ENCODE results near the gene SEMA3F. TPM values are rescaled to one million over a fixed set of nuclear protein-coding genes. Genes with fewer than 3 reads are reported as not detected.
A peak's percentile ranks its signal among the peaks of the same experiment; 100 is the strongest.

Gene SEMA3F
- polyA plus RNA-seq, 4 donors, result 3.0 to 35.7 (median 4.3) TPM

DNA sequence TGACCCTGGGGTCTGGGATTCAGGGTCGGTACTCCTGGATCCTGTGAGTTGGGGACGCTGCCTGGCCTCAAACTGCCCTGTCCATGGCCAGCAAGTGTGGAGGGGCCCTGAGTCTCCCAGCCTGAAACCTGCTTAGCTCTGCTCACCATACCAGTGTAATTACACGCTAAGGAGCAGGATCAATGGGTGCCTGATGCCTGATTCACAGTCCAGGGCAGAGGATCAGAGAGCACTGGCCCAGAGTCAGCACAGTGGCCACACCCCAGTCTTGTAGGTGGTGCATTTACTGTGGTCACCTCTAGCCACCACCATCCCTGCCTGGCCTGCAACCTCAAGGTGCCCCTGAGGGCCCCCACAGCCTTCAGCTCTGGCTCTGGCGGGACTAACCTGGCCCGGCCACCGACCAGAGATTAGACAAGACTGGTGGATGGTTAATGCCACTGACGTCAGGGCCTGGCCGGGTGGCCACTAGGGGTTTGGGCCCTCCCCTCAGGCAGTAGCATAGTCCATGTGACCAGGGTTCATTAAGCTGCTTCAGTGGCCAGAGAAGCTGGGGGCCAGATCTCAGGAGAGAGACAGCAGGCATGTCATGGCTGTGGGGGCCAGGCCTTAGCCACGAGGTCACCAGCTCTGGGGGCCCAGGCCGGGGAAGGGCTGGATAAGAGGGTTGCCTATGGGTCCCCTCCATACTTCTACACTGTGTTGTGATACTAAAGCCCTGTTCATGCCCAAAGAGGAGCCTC lies 46.6 kb downstream of the SEMA3F start:
- Histone ChIP-seq H3K27me3 (ENCODE audit: control insufficient read depth in 3 of 3, insufficient read depth in 3 of 3, low read length in 3 of 3) (peaks cover 0 to 42% (median 19%) of the 10 kb centered on the region in 3 donors), H3K4me3 (ENCODE audit: low read depth in 1 of 3, low read length in 3 of 3) (no peak overlapping the region), H3K4me1 (ENCODE audit: control insufficient read depth in 3 of 3, insufficient read depth in 2 of 3, low read depth in 1 of 3, low read length in 2 of 3) (peaks cover 0 to 38% (median 3%) of the 10 kb centered on the region in 3 donors), H3K9me3 (ENCODE audit: control insufficient read depth in 2 of 2, insufficient read depth in 1 of 2, low read depth in 1 of 2, low read length in 1 of 2) (no peaks in the 10 kb centered on the region), H3K36me3 (ENCODE audit: control insufficient read depth in 3 of 3, insufficient read depth in 2 of 3, low read depth in 1 of 3, low read length in 3 of 3) (no peaks in the 10 kb centered on the region), H3K27ac (ENCODE audit: low read depth in 1 of 3, low read length in 2 of 3) (peak overlapping the region in 1 of 3 donors; percentile 56)
- FAIRE-seq (no peak), DNase-seq (peak; percentile 62 to 78)
- whole genome bisulfite sequencing, 3 donors, result 47 to 76% (median 55%) methylated on average over 10 of the region's 10 CpGs

GRCh38 chr3:50202353-50203112 lies 47.4 kb downstream of the SEMA3F start:
- Histone ChIP-seq H3K9me3 (ENCODE audit: control insufficient read depth in 2 of 2, insufficient read depth in 1 of 2, low read depth in 1 of 2, low read length in 1 of 2) (no peaks in the 10 kb centered on the region), H3K36me3 (ENCODE audit: control insufficient read depth in 3 of 3, insufficient read depth in 2 of 3, low read depth in 1 of 3, low read length in 3 of 3) (no peaks in the 10 kb centered on the region), H3K27me3 (ENCODE audit: control insufficient read depth in 3 of 3, insufficient read depth in 3 of 3, low read length in 3 of 3) (peaks cover 0 to 46% (median 19%) of the 10 kb centered on the region in 3 donors), H3K4me3 (ENCODE audit: low read depth in 1 of 3, low read length in 3 of 3) (no peak overlapping the region), H3K27ac (ENCODE audit: low read depth in 1 of 3, low read length in 2 of 3) (peak overlapping the region in 1 of 3 donors; percentile 41), H3K4me1 (ENCODE audit: control insufficient read depth in 3 of 3, insufficient read depth in 2 of 3, low read depth in 1 of 3, low read length in 2 of 3) (peaks cover 0 to 38% (median 3%) of the 10 kb centered on the region in 3 donors)
- no peak for DNase-seq
- WGBS, 3 donors, result 76 to 87% (median 84%) methylated on average over 16 of the region's 16 CpGs
- no peak for FAIRE-seq

GRCh38 chr3:50203113-50203808 lies 48.1 kb downstream of the SEMA3F start:
- Histone ChIP-seq H3K36me3 (ENCODE audit: control insufficient read depth in 3 of 3, insufficient read depth in 2 of 3, low read depth in 1 of 3, low read length in 3 of 3) (no peaks in the 10 kb centered on the region), H3K4me1 (ENCODE audit: control insufficient read depth in 3 of 3, insufficient read depth in 2 of 3, low read depth in 1 of 3, low read length in 2 of 3) (peaks cover 0 to 38% (median 3%) of the 10 kb centered on the region in 3 donors), H3K27ac (ENCODE audit: low read depth in 1 of 3, low read length in 2 of 3) (no peak overlapping the region), H3K27me3 (ENCODE audit: control insufficient read depth in 3 of 3, insufficient read depth in 3 of 3, low read length in 3 of 3) (peaks cover 0 to 48% (median 19%) of the 10 kb centered on the region in 3 donors), H3K9me3 (ENCODE audit: control insufficient read depth in 2 of 2, insufficient read depth in 1 of 2, low read depth in 1 of 2, low read length in 1 of 2) (no peaks in the 10 kb centered on the region), H3K4me3 (ENCODE audit: low read depth in 1 of 3, low read length in 3 of 3) (no peak overlapping the region)
- DNase-seq (no peak), FAIRE-seq (no peak)
- 71 to 84% (median 76%) methylated on average over 9 of the region's 9 CpGs for WGBS, 3 donors

GRCh38 chr3:50203809-50204803 lies 49.0 kb downstream of the SEMA3F start:
- H3K4me1 ChIP-seq (ENCODE audit: control insufficient read depth in 3 of 3, insufficient read depth in 2 of 3, low read depth in 1 of 3, low read length in 2 of 3), result peaks cover 0 to 38% (median 3%) of the 10 kb centered on the region in 3 donors
- H3K27ac ChIP-seq (ENCODE audit: low read depth in 1 of 3, low read length in 2 of 3), result no peak overlapping the region
- 61 to 73% (median 71%) methylated on average over 12 of the region's 12 CpGs for WGBS, 3 donors
- no peak for FAIRE-seq
- no peaks in the 10 kb centered on the region for H3K36me3 ChIP-seq (ENCODE audit: control insufficient read depth in 3 of 3, insufficient read depth in 2 of 3, low read depth in 1 of 3, low read length in 3 of 3)
- no peak for DNase-seq
- peaks cover 0 to 48% (median 19%) of the 10 kb centered on the region in 3 donors for H3K27me3 ChIP-seq (ENCODE audit: control insufficient read depth in 3 of 3, insufficient read depth in 3 of 3, low read length in 3 of 3)
- H3K4me3 ChIP-seq (ENCODE audit: low read depth in 1 of 3, low read length in 3 of 3), result no peak overlapping the region
- H3K9me3 ChIP-seq (ENCODE audit: control insufficient read depth in 2 of 2, insufficient read depth in 1 of 2, low read depth in 1 of 2, low read length in 1 of 2), result no peaks in the 10 kb centered on the region

- Histone ChIP-seq H3K36me3 (ENCODE audit: control insufficient read depth in 3 of 3, insufficient read depth in 2 of 3, low read depth in 1 of 3, low read length in 3 of 3) (no peaks in the 10 kb centered on the region), H3K27ac (ENCODE audit: low read depth in 1 of 3, low read length in 2 of 3) (no peak within 1 kb of the TSS), H3K9me3 (ENCODE audit: control insufficient read depth in 2 of 2, insufficient read depth in 1 of 2, low read depth in 1 of 2, low read length in 1 of 2) (no peaks in the 10 kb centered on the region), H3K4me3 (ENCODE audit: low read depth in 1 of 3, low read length in 3 of 3) (peak within 1 kb of the TSS in 2 of 3 donors; percentile 31 to 36), H3K4me1 (ENCODE audit: control insufficient read depth in 3 of 3, insufficient read depth in 2 of 3, low read depth in 1 of 3, low read length in 2 of 3) (peaks cover 0 to 42% (median 3%) of the 10 kb centered on the region in 3 donors), H3K27me3 (ENCODE audit: control insufficient read depth in 3 of 3, insufficient read depth in 3 of 3, low read length in 3 of 3) (peaks cover 0 to 48% (median 19%) of the 10 kb centered on the region in 3 donors)
- FAIRE-seq (no peak), DNase-seq (peak in 1 of 2 donors; percentile 60)
- WGBS, 3 donors, result 3 to 4% (median 4%) methylated on average over 31 to 41 of the region's 41 CpGs
Observed at GRCh38 chr3:50204804-50205412, 49.8 kb downstream of the SEMA3F start, which contains the start of gene SLC38A3. Gene SLC38A3, plus strand, starts transcription at chr3:50205271. Its CDS starts 8,929 bp downstream, at chr3:50214200.

GRCh38 chr3:50205413-50206276 lies 50.5 kb downstream of the SEMA3F start:
- Histone ChIP-seq H3K4me1 (ENCODE audit: control insufficient read depth in 3 of 3, insufficient read depth in 2 of 3, low read depth in 1 of 3, low read length in 2 of 3) (peaks cover 0 to 49% (median 3%) of the 10 kb centered on the region in 3 donors), H3K27me3 (ENCODE audit: control insufficient read depth in 3 of 3, insufficient read depth in 3 of 3, low read length in 3 of 3) (peaks cover 0 to 48% (median 19%) of the 10 kb centered on the region in 3 donors), H3K4me3 (ENCODE audit: low read depth in 1 of 3, low read length in 3 of 3) (peak overlapping the region in 2 of 3 donors; percentile 31 to 36), H3K36me3 (ENCODE audit: control insufficient read depth in 3 of 3, insufficient read depth in 2 of 3, low read depth in 1 of 3, low read length in 3 of 3) (no peaks in the 10 kb centered on the region), H3K27ac (ENCODE audit: low read depth in 1 of 3, low read length in 2 of 3) (no peak overlapping the region), H3K9me3 (ENCODE audit: control insufficient read depth in 2 of 2, insufficient read depth in 1 of 2, low read depth in 1 of 2, low read length in 1 of 2) (no peaks in the 10 kb centered on the region)
- FAIRE-seq (no peak), DNase-seq (peak; percentile 40 to 62)
- 1 to 5% (median 3%) methylated on average over 50 to 67 of the region's 67 CpGs for WGBS, 3 donors

All from small intestine (tissue), 7 donors.